Activated CD8-positive, alpha-beta memory T cell treated with anti-CD3 and anti-CD28 coated beads for 1 hour (primary cell): ENCODE measurements around the gene MOV10.
"Not testable (repeated sequence)": the region's sequence is repeated elsewhere in the genome, so short reads cannot be mapped to it uniquely, and the experiment has no call there.

ENCODE experiments used
- DNase-seq, 2 donors: peaks; one replicate each; pipeline ENCODE4 v3.0.0-alpha.2; 2020; ENCODE audit warnings: low read depth in 1 of 2; ENCODE audit errors: extremely low read depth in 1 of 2

The MOV10 gene

DNA sequence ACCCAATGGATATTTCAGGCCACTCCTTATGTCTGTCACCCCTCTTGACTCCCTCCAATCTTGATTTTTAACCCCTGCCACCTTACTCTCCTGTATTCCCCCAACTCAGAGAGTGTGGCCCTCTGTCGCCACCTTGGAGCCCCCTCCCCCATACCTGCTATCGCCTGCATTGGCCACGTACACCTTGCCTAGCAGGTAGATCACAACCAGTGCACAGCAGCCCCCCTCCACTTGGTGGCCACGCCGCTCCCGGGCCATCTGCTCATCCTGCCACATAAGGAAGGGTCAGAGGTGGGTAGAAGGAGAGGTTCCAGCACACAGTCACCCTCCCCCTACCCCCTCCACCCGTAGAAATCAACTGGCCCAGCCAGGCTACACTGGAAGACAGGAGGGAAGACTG, 37.7 kb downstream of the MOV10 start:
- no peak for DNase-seq

DNA sequence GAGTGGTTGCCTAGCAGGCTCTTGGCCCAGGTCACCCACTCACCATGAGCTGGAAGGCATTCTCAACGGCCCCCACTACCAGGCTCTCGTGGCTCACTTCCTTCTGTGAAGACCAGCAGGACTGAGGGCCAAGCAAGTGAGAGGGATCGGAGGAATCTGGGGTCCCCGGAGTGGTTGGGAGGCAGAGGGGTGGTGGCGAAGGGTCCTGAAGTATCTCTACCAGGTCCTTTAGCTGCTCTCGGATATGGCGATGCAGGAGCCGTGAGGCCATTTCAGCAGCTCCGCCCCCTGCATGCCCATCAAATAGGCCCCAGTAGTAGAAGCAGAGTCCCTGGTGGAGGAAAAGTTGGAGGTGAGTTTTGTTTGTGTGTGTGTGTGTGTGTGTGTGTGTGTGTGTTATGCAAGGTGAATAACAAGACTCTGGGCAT, 38.3 kb downstream of the MOV10 start:
- no peak for DNase-seq

DNA sequence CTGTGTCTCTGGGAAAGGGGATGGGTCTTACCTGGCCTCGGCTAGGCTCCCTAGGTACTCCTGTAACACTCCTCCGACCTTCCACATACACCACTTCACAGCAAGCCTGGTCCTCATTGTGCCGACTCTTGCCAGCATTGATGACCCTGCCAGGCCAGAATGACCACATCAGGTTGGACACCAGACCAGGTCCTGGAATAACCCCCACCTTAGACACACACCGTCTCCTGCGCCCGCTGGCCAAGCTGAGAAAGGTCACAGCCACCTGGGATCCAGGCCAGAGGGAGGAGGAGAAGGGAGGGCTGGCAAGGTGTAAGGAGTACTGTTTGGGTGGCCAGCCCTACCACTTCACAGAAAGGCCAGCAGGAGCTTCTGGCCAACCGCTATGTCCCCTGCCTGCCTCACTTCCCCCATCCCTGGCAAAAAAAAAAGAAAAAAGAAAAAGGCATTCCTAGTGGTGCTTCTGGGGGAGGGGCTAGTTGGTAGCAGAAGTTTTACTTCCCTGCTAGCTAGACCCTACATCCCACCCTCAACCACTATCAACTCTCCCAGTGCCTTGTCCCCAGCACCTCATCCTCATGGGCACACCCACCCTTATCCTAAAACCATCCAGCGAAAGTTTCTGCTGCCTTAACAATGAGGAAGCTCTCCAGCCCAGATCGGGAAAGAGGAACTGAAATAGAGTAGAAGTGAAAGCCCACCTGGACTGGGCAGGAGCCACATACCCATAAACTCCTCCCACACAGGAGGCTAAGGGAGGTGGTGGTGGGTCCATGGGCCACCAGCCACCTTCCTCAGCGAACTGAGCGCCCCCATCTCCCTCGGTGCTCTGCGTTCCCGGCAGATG, 39.2 kb downstream of the MOV10 start:
- DNase-seq = no peak

DNA sequence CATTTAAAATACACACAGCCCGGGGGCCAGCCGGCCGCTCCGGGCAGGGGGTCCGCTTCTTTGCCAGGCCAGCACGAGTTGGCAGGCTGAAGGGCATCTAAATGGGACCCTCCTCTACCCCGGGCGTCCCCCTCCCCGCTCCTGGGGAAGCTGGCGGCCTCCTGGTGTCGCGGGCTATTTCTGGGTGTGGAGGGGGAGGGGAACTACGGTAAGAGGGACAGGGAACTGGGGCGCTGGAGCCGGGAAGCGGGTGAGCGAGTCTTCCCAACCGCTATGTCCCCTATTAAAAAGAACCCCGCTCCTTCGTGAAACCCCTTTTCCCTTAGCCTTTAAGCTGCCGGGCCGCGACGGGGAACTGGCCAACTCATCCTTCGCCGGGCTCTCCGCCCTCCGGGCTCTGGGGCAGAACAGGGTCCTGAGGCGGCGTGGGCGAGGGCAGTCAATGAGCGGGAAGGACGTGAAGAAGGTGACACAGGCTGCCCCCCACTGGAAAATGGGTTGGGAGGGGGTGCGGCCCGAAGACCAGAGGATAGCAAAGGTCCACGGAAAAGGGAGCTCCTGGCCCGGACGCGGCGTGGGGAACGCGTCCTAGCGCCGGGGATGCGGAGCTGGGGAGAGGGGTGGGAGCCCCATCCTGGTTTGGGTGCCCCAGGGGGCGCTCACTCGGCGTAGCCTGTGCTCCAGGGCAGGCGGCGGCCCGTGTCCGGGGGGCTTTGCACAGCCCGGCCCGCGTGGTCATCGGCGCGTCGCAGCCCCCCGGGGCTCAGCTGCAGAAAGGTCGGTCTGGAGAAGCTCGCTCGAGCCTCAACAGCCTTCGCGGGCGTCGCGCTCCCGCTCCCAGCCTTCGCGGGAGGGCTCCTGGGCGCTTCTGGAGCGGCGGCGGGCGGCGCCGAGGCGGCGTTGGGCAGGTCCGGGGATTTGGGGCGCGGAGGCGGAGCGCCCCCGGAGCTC, 40.1 kb downstream of the MOV10 start:
- DNase-seq = no peak

DNA sequence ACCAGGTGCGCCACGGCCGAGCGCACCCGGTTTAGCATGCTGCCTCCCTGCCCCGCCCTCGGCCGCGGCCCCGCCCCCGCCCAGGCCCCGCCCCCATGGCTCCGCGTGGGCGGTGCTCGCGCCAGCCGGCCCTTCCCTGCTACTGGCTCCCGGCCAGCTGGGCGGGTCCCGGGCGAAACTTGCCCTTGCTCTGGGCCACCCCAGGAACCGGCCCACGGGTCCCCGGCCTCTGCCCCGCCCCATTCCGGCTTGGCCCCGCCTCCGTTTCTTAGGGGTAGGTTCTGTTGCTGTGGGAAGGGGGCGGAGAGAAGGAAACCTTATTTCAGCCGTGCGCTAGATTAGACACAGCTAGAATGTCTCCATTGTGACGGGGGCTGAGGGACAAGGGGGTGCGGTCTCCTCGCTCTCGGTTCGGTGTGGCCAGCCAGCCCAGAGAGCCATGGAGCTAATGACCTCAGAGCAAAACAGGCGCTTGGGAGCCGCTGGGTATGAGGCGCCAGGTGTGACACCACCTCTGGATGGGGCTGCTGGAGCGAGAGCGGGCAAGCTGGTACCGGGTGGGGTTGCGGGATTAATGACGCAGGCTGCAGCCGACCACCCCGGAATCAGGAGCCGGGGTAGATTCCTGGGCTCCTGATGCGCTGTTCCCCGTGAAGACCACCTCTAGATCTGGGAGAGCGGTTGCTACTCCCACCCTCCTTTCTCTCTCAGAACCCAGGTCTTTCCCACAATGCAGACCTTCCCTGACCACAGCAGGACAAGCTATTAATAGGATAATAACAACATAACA, 41.0 kb downstream of the MOV10 start, which contains the start of gene PPM1J:
PPM1J (minus strand) TSS at position 69 of the 790 bp plus-strand sequence; CDS start at position 38, 31 bp downstream.
- peak; percentile 84 to 93 for DNase-seq

DNA sequence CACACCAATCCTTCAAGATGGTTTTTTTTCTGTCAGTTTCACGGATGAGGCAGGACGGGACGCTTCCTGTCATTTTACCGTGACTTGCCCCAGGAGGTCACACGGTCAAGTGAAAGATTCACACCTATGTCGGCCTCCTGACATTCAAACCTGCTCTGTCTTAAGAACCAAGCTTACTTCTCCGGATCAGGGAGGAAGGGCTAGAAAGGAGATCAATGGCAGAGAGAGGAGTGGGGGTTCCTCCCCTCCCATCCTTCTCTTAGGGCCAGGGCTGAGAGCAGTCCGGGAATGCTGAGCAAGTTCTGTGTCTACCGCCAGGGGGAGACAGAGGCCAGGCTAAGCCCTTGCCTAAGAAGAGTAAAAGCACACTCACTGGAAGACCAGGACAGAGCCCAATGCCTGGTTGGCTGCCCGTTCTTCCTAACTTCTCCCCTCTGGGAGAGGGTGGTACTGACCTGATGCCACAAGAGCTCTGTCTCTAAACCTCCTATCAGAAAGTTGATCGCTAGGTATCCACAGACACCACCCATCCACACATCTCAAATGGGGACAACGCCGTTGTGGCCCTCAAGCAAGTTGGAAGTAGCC, 41.8 kb downstream of the MOV10 start:
- peak; percentile 49 to 62 for DNase-seq

DNA sequence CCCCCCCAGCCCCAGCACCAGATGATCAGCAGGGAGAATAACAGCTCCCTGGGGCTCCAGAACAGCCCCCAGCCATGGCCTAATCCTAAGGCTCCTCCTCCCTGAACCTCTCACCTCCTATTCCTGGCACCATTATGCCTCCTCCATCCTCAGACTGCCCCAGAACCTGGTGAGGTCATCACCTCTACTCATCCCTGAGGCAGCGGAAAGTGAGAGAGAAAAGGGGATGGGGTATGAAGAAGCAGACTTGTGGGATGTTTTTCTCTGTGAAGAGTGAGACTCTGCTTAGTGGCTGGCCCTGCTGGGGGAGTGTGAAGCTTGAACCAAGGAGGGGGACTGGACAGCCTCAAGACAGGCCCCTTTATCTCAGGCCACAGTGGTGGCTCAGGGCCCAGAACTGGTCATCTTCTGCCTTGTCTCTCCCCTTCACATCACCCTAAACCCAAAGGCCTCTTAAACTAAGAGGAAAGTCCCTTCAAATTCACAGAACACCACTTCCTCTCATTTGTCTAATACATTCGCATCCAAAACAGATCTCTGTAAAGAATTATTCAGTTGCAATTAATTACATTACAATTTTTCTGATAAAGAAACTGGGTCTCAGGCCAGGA, 42.9 kb downstream of the MOV10 start:
- DNase-seq = no peak

DNA sequence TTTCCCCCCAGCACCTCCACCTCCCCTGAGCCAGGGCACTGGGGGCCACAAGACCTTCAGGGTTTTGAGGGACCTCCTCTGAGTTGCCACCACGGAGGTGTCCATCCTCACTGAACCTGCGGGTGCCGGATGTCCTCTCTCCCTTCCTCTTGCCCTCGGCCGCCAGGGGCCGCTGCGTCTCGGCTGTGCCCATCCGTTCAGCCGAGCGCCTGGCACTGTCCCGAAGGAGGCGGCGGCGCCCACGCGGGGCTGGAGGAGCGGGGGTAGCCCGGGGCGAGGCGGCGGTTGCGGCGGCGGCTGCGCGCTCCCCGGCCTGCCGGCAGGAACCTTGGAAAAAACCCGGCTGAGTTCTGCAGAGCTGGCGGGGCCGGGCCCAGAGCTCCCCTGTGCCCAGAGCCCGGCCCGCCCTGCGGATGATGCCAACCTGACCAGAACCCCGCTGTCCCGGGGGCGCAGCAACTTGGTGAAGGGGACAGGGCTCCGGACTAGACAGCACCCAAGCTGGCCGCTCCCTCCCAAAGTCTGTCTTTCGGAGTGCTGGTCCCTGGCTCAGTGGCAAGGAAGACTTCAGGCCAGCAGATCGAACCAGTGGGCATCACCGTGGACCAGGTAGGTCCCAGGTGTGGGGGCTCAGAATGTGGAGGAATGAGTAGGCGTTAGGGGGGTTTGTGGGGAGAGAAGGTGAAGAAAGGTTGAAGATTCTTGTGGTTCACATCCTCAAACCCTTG, 44.4 kb downstream of the MOV10 start:
- peak; percentile 29 to 66 for DNase-seq

DNA sequence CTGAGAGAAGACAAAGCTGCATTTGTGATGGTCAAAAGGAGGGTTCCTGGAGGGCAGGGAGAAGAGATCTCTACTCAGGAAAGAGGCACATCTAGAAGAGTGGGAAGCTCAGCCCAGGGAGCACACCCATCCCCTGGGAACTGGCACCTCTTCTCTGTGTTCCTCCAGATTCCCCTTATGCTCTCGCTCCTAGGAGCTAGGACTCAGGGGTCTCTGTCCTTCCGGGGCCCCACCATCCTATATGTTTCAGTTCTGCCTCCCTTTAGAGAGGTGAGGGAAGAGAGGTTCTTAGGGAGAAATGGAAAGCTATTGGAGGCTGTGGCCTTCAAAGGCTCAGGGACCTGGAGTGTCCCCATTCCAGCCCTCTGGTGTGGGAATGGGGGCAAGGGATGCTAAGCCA, 45.2 kb downstream of the MOV10 start:
- DNase-seq = no peak

DNA sequence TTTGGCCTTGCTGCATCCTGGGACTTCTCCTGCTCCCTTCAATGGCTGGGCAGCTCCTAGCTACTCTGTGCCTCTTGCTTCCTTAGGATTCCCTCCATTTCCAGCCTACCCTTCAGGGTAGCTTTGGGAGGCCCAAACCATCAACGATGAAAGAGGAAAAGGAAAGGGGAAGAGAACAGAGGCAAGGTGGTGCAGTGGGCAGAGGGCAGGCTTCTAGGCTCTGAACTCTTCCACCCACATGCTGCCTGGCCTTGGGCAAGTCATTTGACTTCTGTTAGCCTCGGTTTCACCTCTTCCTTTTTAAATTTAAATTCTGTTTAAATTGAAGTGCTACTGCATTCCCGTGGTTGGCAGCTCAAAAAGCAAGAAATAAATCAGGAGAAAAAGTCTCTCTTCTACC, 46.3 kb downstream of the MOV10 start:
- DNase-seq = no peak

DNA sequence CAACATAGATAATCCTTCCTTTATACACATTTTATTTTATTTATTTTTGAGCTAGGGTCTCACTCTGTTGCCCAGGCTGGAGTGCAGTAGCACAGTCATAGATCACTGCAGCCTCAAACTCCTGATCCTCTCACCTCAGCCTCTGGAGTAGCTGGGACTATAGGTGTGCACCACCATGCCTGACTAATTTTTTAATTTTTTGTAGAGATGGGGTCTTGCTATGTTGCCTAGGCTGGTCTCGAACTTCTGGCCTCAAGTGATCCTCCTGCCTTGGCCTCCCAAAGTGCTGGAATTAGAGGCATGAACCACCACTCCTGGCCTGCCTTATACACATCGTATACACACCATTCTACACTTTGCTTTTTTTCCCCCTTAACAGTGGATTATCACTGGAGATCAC, 46.8 kb downstream of the MOV10 start:
- not testable (repeated sequence) for DNase-seq

DNA sequence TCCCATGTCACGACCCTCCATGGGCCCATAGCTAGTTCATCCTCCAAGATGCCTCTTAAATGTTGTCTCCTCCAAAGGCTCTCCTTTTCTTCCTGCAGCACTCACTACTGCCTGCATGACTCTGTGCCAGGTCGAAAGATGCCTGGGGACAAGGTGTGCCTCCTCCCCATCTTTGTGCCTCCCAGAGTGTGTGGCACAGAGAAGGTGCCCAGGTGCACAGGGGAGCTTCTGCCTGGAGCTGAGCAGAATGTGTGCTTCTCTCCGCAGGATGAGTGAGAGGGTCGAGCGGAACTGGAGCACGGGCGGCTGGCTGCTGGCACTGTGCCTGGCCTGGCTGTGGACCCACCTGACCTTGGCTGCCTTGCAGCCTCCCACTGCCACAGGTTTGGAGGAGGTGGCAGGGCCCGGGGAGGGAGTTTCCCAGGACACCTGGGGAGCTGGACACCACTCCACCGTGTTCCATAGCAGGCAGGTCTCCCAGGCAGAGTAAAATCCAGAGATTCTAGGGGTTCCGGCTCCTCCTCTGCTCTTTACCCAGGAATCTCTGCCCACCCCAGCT, 47.6 kb downstream of the MOV10 start:
- DNase-seq = no peak

DNA sequence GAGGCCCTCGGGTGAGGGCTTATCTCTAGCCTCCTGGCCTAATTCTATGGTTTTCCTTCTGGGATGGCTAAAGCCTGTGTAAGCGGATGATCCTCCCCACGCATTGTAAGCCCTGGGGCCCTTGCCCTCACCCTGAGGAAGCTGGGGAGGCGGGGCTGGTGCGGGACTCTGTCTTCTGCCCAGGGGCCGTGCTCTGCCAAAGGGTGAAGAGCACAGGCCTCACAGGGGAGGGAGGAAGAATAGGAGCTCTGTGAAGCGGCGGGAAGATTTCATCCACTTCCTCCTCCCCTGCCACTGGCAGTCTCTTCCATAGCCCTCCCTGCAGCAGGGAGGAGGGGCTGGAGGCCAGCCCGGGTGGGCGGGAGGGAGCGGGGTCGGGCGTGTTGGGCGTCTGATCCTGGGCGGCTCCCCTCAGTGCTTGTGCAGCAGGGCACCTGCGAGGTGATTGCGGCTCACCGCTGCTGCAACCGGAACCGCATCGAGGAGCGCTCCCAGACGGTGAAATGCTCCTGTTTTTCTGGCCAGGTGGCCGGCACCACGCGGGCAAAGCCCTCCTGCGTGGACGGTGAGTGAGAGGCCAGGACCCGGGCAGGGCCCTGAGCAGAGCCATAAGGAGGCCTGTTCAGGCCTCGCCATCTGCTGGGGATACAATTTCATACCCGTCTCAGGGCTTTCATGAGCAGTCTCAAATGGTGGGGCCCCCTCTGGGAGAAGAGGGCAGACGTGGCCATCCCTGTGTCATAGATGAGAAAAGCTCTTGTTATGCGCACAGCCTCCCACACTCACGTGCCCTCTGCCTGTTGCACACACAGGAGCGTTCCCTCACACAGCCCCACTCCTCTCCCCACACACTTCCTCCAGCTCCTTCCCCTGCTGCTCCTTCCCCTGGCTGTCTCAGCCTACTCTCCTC, 48.4 kb downstream of the MOV10 start:
- DNase-seq = no peak

DNA sequence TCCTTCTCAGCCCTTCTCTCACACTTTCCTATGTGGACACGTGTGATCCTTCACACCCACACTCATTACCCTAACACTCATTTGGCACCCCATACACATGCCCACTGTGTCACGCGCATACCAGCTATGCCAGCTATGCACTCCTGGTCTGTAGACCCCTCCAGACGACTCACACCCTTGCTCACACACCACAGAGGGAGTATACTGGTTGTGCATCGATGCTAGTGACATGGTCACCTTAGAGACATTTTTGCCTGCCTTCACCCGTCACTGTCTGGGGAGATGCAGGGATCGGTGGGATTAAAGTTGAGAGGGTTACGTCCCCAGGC, 49.0 kb downstream of the MOV10 start:
- DNase-seq = no peak

DNA sequence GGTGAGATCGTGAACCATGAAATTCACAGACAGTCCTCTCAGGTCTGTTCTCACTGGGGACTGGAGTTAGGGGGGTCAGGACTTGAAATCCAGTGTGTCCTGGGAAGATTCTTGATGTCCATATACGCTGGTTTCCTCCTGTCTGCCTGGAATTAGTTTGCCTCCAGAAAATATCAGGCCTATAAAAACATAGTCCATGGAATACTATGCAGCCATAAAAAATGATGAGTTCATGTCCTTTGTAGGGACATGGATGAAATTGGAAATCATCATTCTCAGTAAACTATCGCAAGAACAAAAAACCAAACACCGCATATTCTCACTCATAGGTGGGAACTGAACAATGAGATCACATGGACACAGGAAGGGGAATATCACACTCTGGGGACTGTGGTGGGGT, 49.8 kb downstream of the MOV10 start:
- DNase-seq = not testable (repeated sequence)

DNA sequence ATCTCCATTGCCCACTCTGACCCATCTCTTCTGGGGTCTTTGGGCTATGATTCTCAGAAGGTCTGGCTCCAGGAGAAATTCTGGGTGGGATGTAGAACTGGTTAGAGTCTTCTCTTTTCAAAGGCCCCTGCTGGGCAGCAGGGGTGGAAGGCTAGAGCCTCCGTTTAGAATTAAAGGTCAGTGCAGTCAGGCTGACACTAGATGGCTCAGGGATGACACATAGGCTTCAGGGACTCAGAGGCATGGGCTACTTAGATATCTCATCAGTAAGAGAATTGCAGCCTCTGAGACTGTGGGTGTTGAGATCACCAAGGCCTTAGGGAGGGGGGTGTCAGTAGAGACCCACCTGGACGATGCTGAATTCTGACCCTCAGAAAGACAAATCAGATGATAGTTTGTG, 53.3 kb downstream of the MOV10 start:
- no peak for DNase-seq

DNA sequence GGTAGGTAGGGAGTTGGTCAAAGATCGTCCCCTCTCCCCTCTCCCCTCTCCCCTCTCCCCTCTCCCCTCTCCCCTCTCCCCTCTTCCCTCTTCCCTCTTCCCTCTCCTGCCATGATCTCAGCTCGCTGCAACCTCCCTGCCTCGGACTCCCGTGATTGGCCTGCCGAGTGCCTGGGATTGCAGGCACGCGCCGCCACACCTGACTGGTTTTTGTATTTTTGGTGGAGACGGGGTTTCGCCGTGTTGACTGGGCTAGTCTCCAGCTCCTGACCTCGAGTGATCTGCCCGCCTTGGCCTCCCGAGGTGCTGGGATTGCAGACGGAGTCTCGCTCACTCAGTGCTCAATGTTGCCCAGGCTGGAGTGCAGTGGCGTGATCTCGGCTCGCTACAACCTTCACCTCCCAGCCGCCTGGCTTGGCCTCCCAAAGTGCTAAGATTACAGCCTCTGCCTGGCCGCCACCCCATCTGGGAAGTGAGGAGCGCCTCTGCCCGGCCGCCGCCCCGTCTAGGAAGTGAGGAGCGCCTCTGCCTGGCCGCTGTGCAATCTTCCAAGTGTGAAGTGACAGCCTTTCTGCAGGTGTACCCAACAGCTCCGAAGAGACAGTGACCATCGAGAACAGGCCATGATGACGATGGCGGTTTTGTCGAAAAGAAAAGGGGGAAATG, 54.0 kb downstream of the MOV10 start:
- not testable (repeated sequence) for DNase-seq

DNA sequence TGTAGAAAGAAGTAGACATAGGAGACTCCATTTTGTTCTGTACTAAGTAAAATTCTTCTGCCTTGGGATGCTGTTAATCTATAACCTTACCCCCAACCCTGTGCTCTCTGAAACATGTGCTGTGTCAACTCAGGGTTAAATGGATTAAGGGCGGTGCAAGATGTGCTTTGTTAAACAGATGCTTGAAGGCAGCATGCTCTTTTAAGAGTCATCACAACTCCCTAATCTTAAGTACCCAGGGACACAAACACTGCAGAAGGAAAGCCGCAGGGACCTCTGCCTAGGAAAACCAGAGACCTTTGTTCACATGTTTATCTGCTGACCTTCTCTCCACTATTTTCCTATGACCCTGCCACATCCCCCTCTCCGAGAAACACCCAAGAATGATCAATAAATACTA, 54.6 kb downstream of the MOV10 start:
- DNase-seq = not testable (repeated sequence)
